PC-3 (cell line): ENCODE measurements around the gene RAMP1. TPM values are rescaled to one million over a fixed set of nuclear protein-coding genes. Genes with fewer than 3 reads are reported as not detected.

Source experiments
- ATAC-seq: fragments of 200-7000 bp; cut with Tn5 transposase; 2 replicates; pipeline ENCODE4 v1.9.1; 2020; ENCODE audit warnings: mild to moderate bottlenecking, moderate library complexity
- BruUV-seq: library from RNA; stranded (reverse); fragments of 400-500 nt; replicated peaks from 2 replicates; lab custom pipeline; 2021; lab: Mats Ljungman, UMichigan
- CTCF ChIA-PET: fragments of 300-600 bp; sonication (Branson Sonifier 250); formaldehyde crosslinking; loops from one replicate; lab custom pipeline; 2022; ENCODE audit warnings: antibody characterized with exemption; lab: Charles Lee
- POLR2A ChIA-PET: fragments of 300-600 bp; sonication (Branson Sonifier 250); formaldehyde crosslinking; loops from one replicate; lab custom pipeline; 2022; ENCODE audit warnings: antibody characterized with exemption; ENCODE audit not compliant: unreplicated experiment; lab: Charles Lee
- DNase-seq: peaks from one replicate; pipeline ENCODE4 v3.0.0-alpha.2; 2015
- H2AFZ ChIP-seq: fragments of 300-600 bp; sonication (generic); 2 replicates; pipeline ENCODE4 v1.6.0; 2016; ENCODE audit warnings: antibody characterized with exemption, low read length
- H3F3A ChIP-seq: fragments of 300-600 bp; sonication (generic); one replicate; pipeline ENCODE4 v1.6.0; 2017; ENCODE audit warnings: antibody characterized with exemption, low read length, control low read depth, mild to moderate bottlenecking; ENCODE audit not compliant: unreplicated experiment
- H3K27ac ChIP-seq: fragments of 300-600 bp; sonication (generic); 2 replicates; pipeline ENCODE4 v1.5.1; 2016; ENCODE audit warnings: mild to moderate bottlenecking, low read length
- H3K27me3 ChIP-seq: fragments of 300-600 bp; sonication (generic); 2 replicates; pipeline ENCODE4 v1.6.1; 2016; ENCODE audit warnings: low read length, mixed read lengths
- H3K36me3 ChIP-seq: fragments of 300-600 bp; sonication (generic); 2 replicates; pipeline ENCODE4 v1.6.1; 2016; ENCODE audit warnings: low read depth, mixed run types, low read length, mixed read lengths
- H3K4me1 ChIP-seq: fragments of 300-600 bp; sonication (generic); 2 replicates; pipeline ENCODE4 v1.5.1; 2016; ENCODE audit warnings: low read length; ENCODE audit not compliant: insufficient read depth
- H3K4me2 ChIP-seq: fragments of 300-600 bp; sonication (generic); 2 replicates; pipeline ENCODE4 v1.6.0; 2016; ENCODE audit warnings: low read length
- H3K4me3 ChIP-seq: fragments of 300-600 bp; sonication (generic); 2 replicates; pipeline ENCODE4 v1.5.1; 2016; ENCODE audit warnings: mild to moderate bottlenecking, low read length, mixed read lengths
- H3K79me2 ChIP-seq: fragments of 300-600 bp; sonication (generic); 2 replicates; pipeline ENCODE4 v1.6.1; 2017; ENCODE audit warnings: low read length, mixed read lengths
- H3K9ac ChIP-seq: fragments of 300-600 bp; sonication (generic); 2 replicates; pipeline ENCODE4 v1.6.0; 2016; ENCODE audit warnings: mild to moderate bottlenecking, low read length
- H3K9me2 ChIP-seq: fragments of 300-600 bp; sonication (generic); replicated peaks from 2 replicates; pipeline ENCODE4 v1.6.1; 2016; ENCODE audit warnings: mixed run types, low read length, mixed read lengths
- H3K9me3 ChIP-seq: fragments of 300-600 bp; sonication (generic); 2 replicates; pipeline ENCODE4 v1.6.1; 2016; ENCODE audit warnings: low read length, mixed read lengths
- H4K20me1 ChIP-seq: fragments of 300-600 bp; sonication (generic); 2 replicates; pipeline ENCODE4 v1.6.1; 2016; ENCODE audit warnings: low read length, mixed read lengths
- EZH2 ChIP-seq: fragments of 300-600 bp; sonication (generic); IDR thresholded peaks from one replicate; pipeline ENCODE4 v1.6.1; 2017; ENCODE audit warnings: antibody characterized with exemption, mild to moderate bottlenecking, low read length; ENCODE audit not compliant: unreplicated experiment
- EZH2phosphoT487 ChIP-seq: fragments of 300-600 bp; sonication (generic); IDR thresholded peaks from 2 replicates; pipeline ENCODE4 v1.6.1; 2018; ENCODE audit warnings: mild to moderate bottlenecking, antibody characterized with exemption, low read length, borderline replicate concordance
- intact Hi-C: fragments of 100-400 bp; cut with micrococcal nuclease; formaldehyde crosslinking; loops from 2 replicates; pipeline ENCODE4 v1.9.0; 2023
- total RNA-seq: library from RNA; depleted of rRNA; stranded (reverse); fragments of >200 nt; gene quantifications from 2 replicates; pipeline ENCODE4 v1.2.3, GENCODE V29; 2014
- TF ChIP-seq, protein P1 (sequence below): fragments of 300-600 bp; sonication (generic); conservative IDR thresholded peaks from 2 replicates; pipeline ENCODE4 v1.5.1; 2017; ENCODE audit warnings: antibody characterized with exemption, low read depth, mild to moderate bottlenecking, low read length

Gene RAMP1
- total RNA-seq, 1 experiment from 2014 or later = 210 TPM

DNA sequence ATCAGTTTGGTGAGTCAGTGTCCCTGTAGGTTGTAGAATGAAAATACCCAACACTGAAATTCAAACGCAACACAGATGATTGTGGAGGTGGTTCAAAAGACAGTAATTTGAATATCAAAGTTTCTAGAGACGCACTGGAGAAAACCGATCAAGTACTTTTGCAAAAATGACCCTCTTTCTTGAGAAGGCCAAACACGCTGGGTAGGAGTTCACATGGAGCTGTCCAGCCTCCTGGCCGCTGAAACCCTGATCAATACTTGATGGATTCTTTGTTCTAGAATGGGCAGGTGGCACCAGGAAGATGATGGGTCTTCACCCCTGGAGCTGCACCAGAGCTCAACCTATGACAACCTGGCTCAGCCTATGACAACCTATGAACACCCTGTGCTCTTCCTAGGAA lies 67.7 kb downstream of the RAMP1 start:
- peaks cover 10% of the 10 kb centered on the region; the same call in 1 of the 2 replicates for H3K4me1 ChIP-seq
- intact Hi-C loops = no loop called here
- ChIA-PET CTCF (no interaction called here), POLR2A (interaction anchor here (0.5 kb wide), 1 partner anchor 793 kb away, joined by 7 read pairs; no protein-coding TSS in a partner anchor)
- no TSS peak for BruUV-seq
- H3K79me2 ChIP-seq = no peaks in the 10 kb centered on the region
- TF ChIP-seq EZH2phosphoT487 (no peak), EZH2 (no peak)
- TF ChIP-seq, protein P1, sequence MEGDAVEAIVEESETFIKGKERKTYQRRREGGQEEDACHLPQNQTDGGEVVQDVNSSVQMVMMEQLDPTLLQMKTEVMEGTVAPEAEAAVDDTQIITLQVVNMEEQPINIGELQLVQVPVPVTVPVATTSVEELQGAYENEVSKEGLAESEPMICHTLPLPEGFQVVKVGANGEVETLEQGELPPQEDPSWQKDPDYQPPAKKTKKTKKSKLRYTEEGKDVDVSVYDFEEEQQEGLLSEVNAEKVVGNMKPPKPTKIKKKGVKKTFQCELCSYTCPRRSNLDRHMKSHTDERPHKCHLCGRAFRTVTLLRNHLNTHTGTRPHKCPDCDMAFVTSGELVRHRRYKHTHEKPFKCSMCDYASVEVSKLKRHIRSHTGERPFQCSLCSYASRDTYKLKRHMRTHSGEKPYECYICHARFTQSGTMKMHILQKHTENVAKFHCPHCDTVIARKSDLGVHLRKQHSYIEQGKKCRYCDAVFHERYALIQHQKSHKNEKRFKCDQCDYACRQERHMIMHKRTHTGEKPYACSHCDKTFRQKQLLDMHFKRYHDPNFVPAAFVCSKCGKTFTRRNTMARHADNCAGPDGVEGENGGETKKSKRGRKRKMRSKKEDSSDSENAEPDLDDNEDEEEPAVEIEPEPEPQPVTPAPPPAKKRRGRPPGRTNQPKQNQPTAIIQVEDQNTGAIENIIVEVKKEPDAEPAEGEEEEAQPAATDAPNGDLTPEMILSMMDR = no peak
- ATAC-seq (no peak), DNase-seq (no peak)
- no peaks in the 10 kb centered on the region for H4K20me1 ChIP-seq
- no peak overlapping the region for H3K9ac ChIP-seq
- no peak overlapping the region for H3K4me3 ChIP-seq
- no peaks in the 10 kb centered on the region for H3K27me3 ChIP-seq
- no peaks in the 10 kb centered on the region for H3F3A ChIP-seq
- no peaks in the 10 kb centered on the region for H3K9me3 ChIP-seq
- H3K27ac ChIP-seq = no peak overlapping the region
- H3K9me2 ChIP-seq = no peaks in the 10 kb centered on the region
- H3K36me3 ChIP-seq = no peaks in the 10 kb centered on the region
- H3K4me2 ChIP-seq = no peak overlapping the region
- no peak overlapping the region for H2AFZ ChIP-seq

DNA sequence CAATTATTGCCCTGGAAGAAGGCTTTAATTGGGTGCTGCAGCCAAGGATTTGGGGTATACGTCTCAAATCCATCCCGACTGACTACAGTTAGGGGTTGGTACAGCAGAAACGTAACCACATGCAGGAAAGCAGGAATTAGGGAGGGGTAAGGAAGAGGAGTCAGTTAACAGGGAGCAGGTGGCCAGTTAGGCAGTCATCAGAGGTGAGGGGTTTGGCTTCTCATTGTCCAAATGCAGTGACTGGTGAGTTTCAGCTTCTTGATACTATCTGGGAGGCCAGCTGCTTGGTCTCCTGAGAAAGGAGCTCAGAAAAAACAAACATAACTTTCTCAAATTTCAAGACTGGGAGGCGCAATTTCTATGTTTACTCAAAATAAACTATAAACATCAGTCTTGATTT lies 68.6 kb downstream of the RAMP1 start:
- intact Hi-C loops = no loop called here
- Histone ChIP-seq H3K4me2 (no peak overlapping the region), H3K27me3 (no peaks in the 10 kb centered on the region), H2AFZ (no peak overlapping the region), H3K27ac (no peak overlapping the region), H3K9me3 (no peaks in the 10 kb centered on the region), H3K36me3 (no peaks in the 10 kb centered on the region), H3K9ac (no peak overlapping the region), H3F3A (no peaks in the 10 kb centered on the region), H3K4me1 (peaks cover 2% of the 10 kb centered on the region; the same call in 1 of the 2 replicates), H4K20me1 (no peaks in the 10 kb centered on the region), H3K9me2 (no peaks in the 10 kb centered on the region), H3K4me3 (no peak overlapping the region), H3K79me2 (no peaks in the 10 kb centered on the region)
- ATAC-seq = no peak; the same call in 1 of the 2 replicates
- ChIA-PET CTCF (no interaction called here), POLR2A (no interaction called here)
- BruUV-seq = no TSS peak
- no peak for DNase-seq
- TF ChIP-seq EZH2phosphoT487 (no peak), EZH2 (no peak)
- TF ChIP-seq, protein P1 = no peak

- Histone ChIP-seq H3K27ac (no peak overlapping the region), H4K20me1 (no peaks in the 10 kb centered on the region), H3K4me1 (no peaks in the 10 kb centered on the region), H3K4me3 (no peak overlapping the region), H3K27me3 (no peaks in the 10 kb centered on the region), H3K79me2 (no peaks in the 10 kb centered on the region), H3K9me3 (no peaks in the 10 kb centered on the region), H2AFZ (no peak overlapping the region), H3K9me2 (no peaks in the 10 kb centered on the region), H3K4me2 (no peak overlapping the region), H3F3A (no peaks in the 10 kb centered on the region), H3K36me3 (no peaks in the 10 kb centered on the region), H3K9ac (no peak overlapping the region)
- ATAC-seq = no peak
- intact Hi-C loops = no loop called here
- TF ChIP-seq EZH2phosphoT487 (no peak), EZH2 (no peak)
- TF ChIP-seq, protein P1 = no peak
- no TSS peak for BruUV-seq
- POLR2A ChIA-PET = no interaction called here
- CTCF ChIA-PET = no interaction called here
- DNase-seq = no peak
Observed at GRCh38 chr2:237929979-237930378, 70.6 kb downstream of the RAMP1 start.
